Upper lobe of right lung (tissue), 1 donor: ENCODE measurements around the gene MRPL23. TPM values are rescaled to one million over a fixed set of nuclear protein-coding genes. Genes with fewer than 3 reads are reported as not detected.

ENCODE experiments used
- ATAC-seq: fragments of 200-7000 bp; cut with Tn5 transposase; one replicate; pipeline ENCODE4 v1.9.1; 2020; ENCODE audit warnings: mild to moderate bottlenecking, moderate library complexity
- DNase-seq: peaks from one replicate; pipeline ENCODE4 v3.0.0-alpha.2; 2020
- H3K27ac ChIP-seq: fragments of 200-600 bp; one replicate; pipeline ENCODE4 v1.8.0; 2022
- H3K27me3 ChIP-seq: fragments of 200-600 bp; one replicate; pipeline ENCODE4 v1.8.0; 2022; ENCODE audit warnings: mild to moderate bottlenecking
- H3K36me3 ChIP-seq: fragments of 200-600 bp; one replicate; pipeline ENCODE4 v1.8.0; 2022
- H3K4me1 ChIP-seq: fragments of 200-600 bp; one replicate; pipeline ENCODE4 v1.8.0; 2022
- H3K4me3 ChIP-seq: fragments of 200-600 bp; one replicate; pipeline ENCODE4 v1.8.0; 2022; ENCODE audit warnings: mild to moderate bottlenecking
- H3K9me3 ChIP-seq: fragments of 200-600 bp; one replicate; pipeline ENCODE4 v1.8.0; 2022
- CTCF ChIP-seq: fragments of 200-600 bp; IDR thresholded peaks from one replicate; pipeline ENCODE4 v1.8.0; 2022; ENCODE audit warnings: antibody characterized with exemption
- intact Hi-C: fragments of 100-400 bp; cut with DNase I; formaldehyde crosslinking; loops from one replicate; pipeline ENCODE4 v1.11.0; 2022
- total RNA-seq: library from RNA; stranded (reverse); fragmentation: NEBNext Ultra II Directional; extraction: Animal tissue kit (Norgen Biotek cat#: 25700); gene quantifications from one replicate; pipeline ENCODE4 v1.2.1, GENCODE V29; 2021
- donor health status: DM: no; HTN: yes; CAD: no; lungs with severe emphysema.

The MRPL23 gene
- total RNA-seq, 1 donor from 2014 or later = 58.6 TPM

- intact Hi-C loops = no loop called here
- no peaks in the 10 kb centered on the region for H3K9me3 ChIP-seq
- H3K27me3 ChIP-seq = no peaks in the 10 kb centered on the region
- DNase-seq = no peak
- H3K36me3 ChIP-seq = no peaks in the 10 kb centered on the region
- no peak for TF ChIP-seq CTCF
- no peaks in the 10 kb centered on the region for H3K4me1 ChIP-seq
- H3K4me3 ChIP-seq = no peak overlapping the region
- ATAC-seq = no peak
- H3K27ac ChIP-seq = no peak overlapping the region
These were observed 41.0 kb downstream of the MRPL23 start for GRCh38 chr11:1988174-1988573.

GRCh38 chr11:1988667-1989317 lies 41.7 kb downstream of the MRPL23 start:
- intact Hi-C loops = no loop called here
- Histone ChIP-seq H3K9me3 (no peaks in the 10 kb centered on the region), H3K4me3 (no peak overlapping the region), H3K4me1 (no peaks in the 10 kb centered on the region), H3K27ac (no peak overlapping the region), H3K36me3 (no peaks in the 10 kb centered on the region), H3K27me3 (no peaks in the 10 kb centered on the region)
- peak; percentile 51 for DNase-seq
- no peak for TF ChIP-seq CTCF
- peak; percentile 21 for ATAC-seq

GRCh38 chr11:1989953-1990352 lies 42.8 kb downstream of the MRPL23 start:
- no peak overlapping the region for H3K4me3 ChIP-seq
- H3K36me3 ChIP-seq = no peaks in the 10 kb centered on the region
- H3K27me3 ChIP-seq = no peaks in the 10 kb centered on the region
- H3K4me1 ChIP-seq = no peaks in the 10 kb centered on the region
- TF ChIP-seq CTCF = no peak
- no peaks in the 10 kb centered on the region for H3K9me3 ChIP-seq
- ATAC-seq = no peak
- H3K27ac ChIP-seq = no peak overlapping the region
- intact Hi-C loops = no loop called here
- no peak for DNase-seq

GRCh38 chr11:1990872-1991578 lies 43.9 kb downstream of the MRPL23 start:
- Histone ChIP-seq H3K9me3 (no peaks in the 10 kb centered on the region), H3K4me1 (no peaks in the 10 kb centered on the region), H3K27ac (no peak overlapping the region), H3K36me3 (no peaks in the 10 kb centered on the region), H3K4me3 (no peak overlapping the region), H3K27me3 (no peaks in the 10 kb centered on the region)
- no peak for TF ChIP-seq CTCF
- ATAC-seq (peak; percentile 9), DNase-seq (no peak)
- intact Hi-C loops = no loop called here

- no peak overlapping the region for H3K27ac ChIP-seq
- intact Hi-C loops = no loop called here
- no peaks in the 10 kb centered on the region for H3K36me3 ChIP-seq
- H3K27me3 ChIP-seq = no peaks in the 10 kb centered on the region
- no peak overlapping the region for H3K4me3 ChIP-seq
- no peaks in the 10 kb centered on the region for H3K4me1 ChIP-seq
- no peak for DNase-seq
- no peaks in the 10 kb centered on the region for H3K9me3 ChIP-seq
- no peak for ATAC-seq
- no peak for TF ChIP-seq CTCF
These were observed 45.0 kb downstream of the MRPL23 start for GRCh38 chr11:1992111-1992510.
